WERI-Rb-1 (cell line): ENCODE measurements around the gene ESRRG.

Source experiments
- DNase-seq: peaks from one replicate; pipeline ENCODE4 v3.0.0-alpha.2; 2020
- H3K27ac ChIP-seq: fragments of 250-450 bp; sonication (Bioruptor Pico); 2 replicates; pipeline ENCODE4 v1.5.1; 2020; ENCODE audit warnings: mild to moderate bottlenecking, moderate library complexity
- H3K27me3 ChIP-seq: fragments of 250-450 bp; sonication (Bioruptor Pico); 2 replicates; pipeline ENCODE4 v1.5.1; 2021; ENCODE audit warnings: mild to moderate bottlenecking, low read depth, moderate library complexity; ENCODE audit not compliant: insufficient read depth, severe bottlenecking
- H3K36me3 ChIP-seq: fragments of 250-450 bp; sonication (Bioruptor Pico); 2 replicates; pipeline ENCODE4 v1.5.1; 2020; ENCODE audit warnings: mild to moderate bottlenecking, moderate library complexity
- H3K4me3 ChIP-seq: 2 replicates; pipeline ENCODE4 v1.5.1; 2011; ENCODE audit warnings: low read depth, mild to moderate bottlenecking, control low read depth, low read length
- H3K9me3 ChIP-seq: fragments of 250-450 bp; sonication (Bioruptor Pico); 2 replicates; pipeline ENCODE4 v1.5.1; 2021; ENCODE audit warnings: mild to moderate bottlenecking, moderate library complexity; ENCODE audit not compliant: severe bottlenecking
- CTCF ChIP-seq: IDR thresholded peaks from 2 replicates; pipeline ENCODE4 v1.5.1; 2011; ENCODE audit warnings: low read depth, mild to moderate bottlenecking, control low read depth, inconsistent platforms, low read length

The ESRRG gene

DNA sequence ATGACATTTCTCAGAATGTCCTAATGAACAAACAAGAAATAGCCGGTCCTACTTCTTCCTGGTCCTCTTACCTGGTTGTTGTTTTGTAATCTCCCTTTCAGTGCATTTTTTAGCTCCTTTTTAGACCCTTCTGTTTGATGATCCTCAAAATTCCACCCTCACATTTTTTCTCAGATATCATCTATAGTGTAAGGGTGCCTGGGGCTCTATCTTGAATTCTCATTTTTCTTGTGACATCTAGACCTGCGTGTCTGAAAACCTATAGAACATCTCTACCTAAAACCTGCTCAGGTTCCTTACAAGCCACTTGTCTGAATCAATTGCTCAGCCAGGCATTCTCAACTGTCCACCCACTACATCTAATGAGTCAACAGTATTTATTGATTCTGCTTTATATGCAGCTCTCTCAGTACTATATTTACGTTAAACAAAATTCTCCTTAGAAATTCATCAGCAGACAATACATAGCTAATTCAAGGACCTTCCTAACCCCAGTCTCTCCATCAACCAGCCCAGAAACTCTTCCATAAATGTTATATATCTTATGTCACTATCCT, 263.5 kb downstream of the ESRRG start:
- H3K27ac ChIP-seq, result no peak overlapping the region
- H3K27me3 ChIP-seq, result no peaks in the 10 kb centered on the region
- no peaks in the 10 kb centered on the region for H3K9me3 ChIP-seq
- TF ChIP-seq CTCF, result no peak
- DNase-seq, result no peak
- H3K4me3 ChIP-seq, result no peak overlapping the region
- no peaks in the 10 kb centered on the region for H3K36me3 ChIP-seq

DNA sequence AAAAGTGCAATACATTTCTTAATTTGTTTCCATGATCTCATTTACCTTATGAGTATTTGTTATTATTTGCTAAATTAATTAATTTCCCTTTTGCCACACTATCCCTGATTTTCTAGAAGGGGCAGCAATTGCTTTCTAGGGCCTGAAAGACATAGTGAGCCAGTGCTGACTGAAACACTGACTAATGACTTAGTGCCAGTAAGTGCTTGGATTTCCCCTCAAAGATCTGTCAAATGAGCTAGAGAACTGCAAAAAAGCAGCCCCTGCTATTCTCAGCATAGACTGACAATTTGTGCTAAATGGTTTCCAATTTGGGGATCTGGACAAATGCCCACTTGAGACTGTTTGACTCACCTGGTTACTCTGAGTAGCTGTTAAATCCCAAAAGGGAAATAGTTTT, 264.4 kb downstream of the ESRRG start:
- no peaks in the 10 kb centered on the region for H3K9me3 ChIP-seq
- no peak overlapping the region for H3K4me3 ChIP-seq
- DNase-seq, result no peak
- H3K36me3 ChIP-seq, result no peaks in the 10 kb centered on the region
- TF ChIP-seq CTCF, result no peak
- H3K27me3 ChIP-seq, result no peaks in the 10 kb centered on the region
- no peak overlapping the region for H3K27ac ChIP-seq

DNA sequence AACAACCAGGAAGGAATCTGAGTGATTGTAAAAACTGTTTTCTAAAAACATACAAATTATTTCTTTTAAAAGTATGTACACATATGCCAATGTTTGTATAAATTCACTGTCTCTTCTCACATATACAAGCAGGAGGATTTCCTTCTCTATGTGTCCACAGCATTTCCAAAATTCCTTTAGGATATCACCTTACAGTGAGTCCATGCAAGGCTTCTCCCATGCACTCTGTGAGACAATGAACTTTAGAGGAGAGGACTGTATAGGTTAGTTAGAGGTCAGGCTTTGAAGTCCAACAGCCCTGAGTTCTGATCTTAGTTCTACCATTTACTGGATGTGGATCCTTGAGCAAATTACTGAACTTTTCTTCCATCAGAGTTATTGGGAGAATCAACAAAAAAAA, 265.9 kb downstream of the ESRRG start:
- H3K27ac ChIP-seq, result no peak overlapping the region
- no peak overlapping the region for H3K4me3 ChIP-seq
- no peaks in the 10 kb centered on the region for H3K27me3 ChIP-seq
- no peak for TF ChIP-seq CTCF
- no peaks in the 10 kb centered on the region for H3K9me3 ChIP-seq
- H3K36me3 ChIP-seq, result no peaks in the 10 kb centered on the region
- no peak for DNase-seq

DNA sequence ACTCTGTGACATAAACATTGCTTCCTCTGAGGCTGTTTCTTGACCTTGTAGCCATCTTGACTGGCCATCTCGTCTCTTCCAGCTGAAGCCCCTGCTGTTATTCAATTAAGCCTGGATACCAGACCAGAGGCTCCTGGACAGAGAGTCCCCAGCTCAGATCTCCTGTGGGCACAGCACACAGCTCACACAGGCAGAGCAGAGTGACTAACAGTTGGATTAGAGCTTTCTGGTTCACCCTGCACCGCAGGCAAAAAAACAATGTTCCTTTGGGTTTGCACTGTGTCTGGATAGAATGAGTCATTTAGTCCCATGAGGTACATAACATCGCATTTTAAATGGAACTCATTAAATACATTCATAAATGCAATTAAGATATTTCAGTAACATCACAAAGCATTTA, 266.5 kb downstream of the ESRRG start:
- Histone ChIP-seq H3K9me3 (no peaks in the 10 kb centered on the region), H3K27me3 (no peaks in the 10 kb centered on the region), H3K4me3 (no peak overlapping the region), H3K36me3 (no peaks in the 10 kb centered on the region), H3K27ac (no peak overlapping the region)
- DNase-seq, result no peak
- TF ChIP-seq CTCF, result no peak

- Histone ChIP-seq H3K36me3 (no peaks in the 10 kb centered on the region), H3K27me3 (no peaks in the 10 kb centered on the region), H3K4me3 (no peak overlapping the region), H3K27ac (no peak overlapping the region), H3K9me3 (no peaks in the 10 kb centered on the region)
- DNase-seq, result no peak
- no peak for TF ChIP-seq CTCF
These were observed 269.5 kb downstream of the ESRRG start for GRCh38 chr1:216453777-216454176.
